ENCODE measurements around the gene EVA1C.
"Not testable (repeated sequence)": the region's sequence is repeated elsewhere in the genome, so short reads cannot be mapped to it uniquely, and the experiment has no call there.

EVA1C gene

GRCh38 chr21:32530809-32531208, 118.3 kb downstream of the EVA1C start:
- DNase-seq (ENCODE audit: low read depth in 2 of 2), result not testable (repeated sequence)

- DNase-seq (ENCODE audit: low read depth in 2 of 2), result not testable (repeated sequence)
Measured at GRCh38 chr21:32531561-32531960, 119.1 kb downstream of the EVA1C start.

GRCh38 chr21:32532636-32533035, 120.1 kb downstream of the EVA1C start:
- DNase-seq (ENCODE audit: low read depth in 2 of 2), result no peak

- DNase-seq (ENCODE audit: low read depth in 2 of 2), result no peak
Measured at GRCh38 chr21:32533053-32533452, 120.5 kb downstream of the EVA1C start.

GRCh38 chr21:32533611-32534010, 121.1 kb downstream of the EVA1C start:
- no peak for DNase-seq (ENCODE audit: low read depth in 2 of 2)

GRCh38 chr21:32534113-32534512, 121.6 kb downstream of the EVA1C start:
- no peak for DNase-seq (ENCODE audit: low read depth in 2 of 2)

- no peak for DNase-seq (ENCODE audit: low read depth in 2 of 2)
Measured at GRCh38 chr21:32535612-32536011, 123.1 kb downstream of the EVA1C start.

GRCh38 chr21:32537569-32537881, 125.0 kb downstream of the EVA1C start:
- DNase-seq (ENCODE audit: low read depth in 2 of 2), result no peak

- DNase-seq (ENCODE audit: low read depth in 2 of 2), result no peak
Measured at GRCh38 chr21:32538147-32538792, 125.8 kb downstream of the EVA1C start.

GRCh38 chr21:32539378-32539777, 126.9 kb downstream of the EVA1C start:
- DNase-seq (ENCODE audit: low read depth in 2 of 2), result no peak

- not testable (repeated sequence) for DNase-seq (ENCODE audit: low read depth in 2 of 2)
Measured at GRCh38 chr21:32543056-32543455, 130.6 kb downstream of the EVA1C start.

GRCh38 chr21:32543975-32544374, 131.5 kb downstream of the EVA1C start:
- no peak for DNase-seq (ENCODE audit: low read depth in 2 of 2)

- DNase-seq (ENCODE audit: low read depth in 2 of 2), result no peak
Measured at GRCh38 chr21:32544697-32545096, 132.2 kb downstream of the EVA1C start.

- DNase-seq (ENCODE audit: low read depth in 2 of 2), result no peak
Measured at GRCh38 chr21:32545948-32546441, 133.5 kb downstream of the EVA1C start.

GRCh38 chr21:32547018-32547417, 134.5 kb downstream of the EVA1C start:
- DNase-seq (ENCODE audit: low read depth in 2 of 2), result no peak

GRCh38 chr21:32548978-32549377, 136.5 kb downstream of the EVA1C start:
- DNase-seq (ENCODE audit: low read depth in 2 of 2), result no peak

- DNase-seq (ENCODE audit: low read depth in 2 of 2), result no peak
Measured at GRCh38 chr21:32549440-32549839, 136.9 kb downstream of the EVA1C start.

- no peak for DNase-seq (ENCODE audit: low read depth in 2 of 2)
Measured at GRCh38 chr21:32549886-32550285, 137.4 kb downstream of the EVA1C start.

GRCh38 chr21:32554832-32555638, 142.5 kb downstream of the EVA1C start:
- DNase-seq (ENCODE audit: low read depth in 2 of 2), result no peak

- no peak for DNase-seq (ENCODE audit: low read depth in 2 of 2)
Measured at GRCh38 chr21:32558106-32558505, 145.6 kb downstream of the EVA1C start.

- DNase-seq (ENCODE audit: low read depth in 2 of 2), result no peak
Measured at GRCh38 chr21:32559006-32559610, 146.6 kb downstream of the EVA1C start.

GRCh38 chr21:32560896-32561295, 148.4 kb downstream of the EVA1C start:
- DNase-seq (ENCODE audit: low read depth in 2 of 2), result no peak

- DNase-seq (ENCODE audit: low read depth in 2 of 2), result not testable (repeated sequence)
Measured at GRCh38 chr21:32561476-32561875, 149.0 kb downstream of the EVA1C start.

Measured in fibroblast of skin of left quadriceps (primary cell).